GM18907 (cell line): ENCODE measurements around the gene GPR4.
"Not testable (repeated sequence)": the region's sequence is repeated elsewhere in the genome, so short reads cannot be mapped to it uniquely, and the experiment has no call there.

Experiments
- ATAC-seq: cut with Tn5 transposase; IDR thresholded peaks from one replicate; pipeline ENCODE4 v1.9.1; 2021; ENCODE audit warnings: mild to moderate bottlenecking, moderate library complexity; ENCODE audit not compliant: unreplicated experiment

GPR4 gene

GRCh38 chr19:45623984-45624383 lies 22.0 kb upstream of the GPR4 start:
- no peak for ATAC-seq

- no peak for ATAC-seq
Observed at GRCh38 chr19:45621976-45622503, 20.0 kb upstream of the GPR4 start.

GRCh38 chr19:45621389-45621788 lies 19.4 kb upstream of the GPR4 start:
- no peak for ATAC-seq

- ATAC-seq = no peak
Observed at GRCh38 chr19:45616704-45617017, 14.6 kb upstream of the GPR4 start.

GRCh38 chr19:45615795-45616703 lies 14.0 kb upstream of the GPR4 start:
- ATAC-seq = no peak

GRCh38 chr19:45615056-45615455 lies 13.0 kb upstream of the GPR4 start:
- ATAC-seq = not testable (repeated sequence)

- peak; percentile 63 for ATAC-seq
Observed at GRCh38 chr19:45613926-45614725, 12.1 kb upstream of the GPR4 start.

- ATAC-seq = no peak
Observed at GRCh38 chr19:45608948-45609347, 6.9 kb upstream of the GPR4 start.

- no peak for ATAC-seq
Observed at GRCh38 chr19:45607071-45608029, 5.3 kb upstream of the GPR4 start.

GRCh38 chr19:45601115-45601514 lies 897 bp downstream of the GPR4 start:
- ATAC-seq = no peak

GRCh38 chr19:45600340-45600885 lies 1.6 kb downstream of the GPR4 start:
- no peak for ATAC-seq

GRCh38 chr19:45599286-45599685 lies 2.7 kb downstream of the GPR4 start:
- ATAC-seq = no peak

GRCh38 chr19:45598267-45599001 lies 3.6 kb downstream of the GPR4 start:
- no peak for ATAC-seq

- no peak for ATAC-seq
Observed at GRCh38 chr19:45597425-45598111, 4.4 kb downstream of the GPR4 start.

GRCh38 chr19:45595814-45596213 lies 6.2 kb downstream of the GPR4 start:
- ATAC-seq = no peak

GRCh38 chr19:45593520-45593919 lies 8.5 kb downstream of the GPR4 start:
- ATAC-seq = no peak

GRCh38 chr19:45592366-45592765 lies 9.6 kb downstream of the GPR4 start:
- no peak for ATAC-seq

- no peak for ATAC-seq
Observed at GRCh38 chr19:45591638-45592005, 10.4 kb downstream of the GPR4 start.

GRCh38 chr19:45591004-45591637 lies 10.9 kb downstream of the GPR4 start:
- no peak for ATAC-seq
